H1 (cell line): ENCODE data around the gene MUC5AC. TPM values are rescaled to one million over a fixed set of nuclear protein-coding genes. Genes with fewer than 3 reads are reported as not detected.

Experiments
- ATF2 ChIP-seq: IDR thresholded peaks from 2 replicates; pipeline ENCODE4 v1.6.1; 2012; ENCODE audit warnings: low read length, inconsistent platforms
- CTCF ChIP-seq, 3 experiments: IDR thresholded peaks; 1 replicate in 2 of 3; 2 replicates in 1 of 3; pipeline versions ENCODE4 v1.5.1 to v1.6.1; 2011; ENCODE audit warnings: low read length in 3 of 3, mild to moderate bottlenecking in 3 of 3, inconsistent platforms in 2 of 3, low read depth in 1 of 3, moderate library complexity in 1 of 3; ENCODE audit not compliant: insufficient read depth in 1 of 3; ENCODE audit errors: control extremely low read depth in 1 of 3
- SIN3A ChIP-seq, 2 experiments: IDR thresholded peaks in 1 of 2; conservative IDR thresholded peaks in 1 of 2; 2 replicates each; pipeline ENCODE4 v1.6.1; 2011 to 2012; ENCODE audit warnings: low read length in 2 of 2, improper control_type of control experiment in 1 of 2, low read depth in 1 of 2, mild to moderate bottlenecking in 1 of 2
- polyA plus RNA-seq, 7 experiments: library from polyadenylated mRNA; depleted of rRNA in 3 of 7; stranded (reverse) in 5 of 7; unstranded in 2 of 7; fragments of >200 nt in 5 of 7; fragments of 200-250 nt in 2 of 7; gene quantifications; 1 replicate in 5 of 7; 2 replicates in 1 of 7; 4 replicates in 1 of 7; pipeline versions ENCODE4 v1.2.1 to v1.2.3, GENCODE V29; 2011 to 2013; ENCODE audit warnings: missing spikeins in 2 of 7, mixed read lengths in 2 of 7
- total RNA-seq: library from RNA; stranded (reverse); fragmentation: NEBNext Ultra II Directional; extraction: Animal tissue kit (Norgen Biotek cat#: 25700); gene quantifications from 2 replicates; pipeline ENCODE4 v1.2.1, GENCODE V29; 2021

The MUC5AC gene
- total and polyA plus RNA-seq, 2 of the 8 experiments (the other 6 are each of a cell fraction or from before 2014, with no cell fraction given), result not detected

DNA sequence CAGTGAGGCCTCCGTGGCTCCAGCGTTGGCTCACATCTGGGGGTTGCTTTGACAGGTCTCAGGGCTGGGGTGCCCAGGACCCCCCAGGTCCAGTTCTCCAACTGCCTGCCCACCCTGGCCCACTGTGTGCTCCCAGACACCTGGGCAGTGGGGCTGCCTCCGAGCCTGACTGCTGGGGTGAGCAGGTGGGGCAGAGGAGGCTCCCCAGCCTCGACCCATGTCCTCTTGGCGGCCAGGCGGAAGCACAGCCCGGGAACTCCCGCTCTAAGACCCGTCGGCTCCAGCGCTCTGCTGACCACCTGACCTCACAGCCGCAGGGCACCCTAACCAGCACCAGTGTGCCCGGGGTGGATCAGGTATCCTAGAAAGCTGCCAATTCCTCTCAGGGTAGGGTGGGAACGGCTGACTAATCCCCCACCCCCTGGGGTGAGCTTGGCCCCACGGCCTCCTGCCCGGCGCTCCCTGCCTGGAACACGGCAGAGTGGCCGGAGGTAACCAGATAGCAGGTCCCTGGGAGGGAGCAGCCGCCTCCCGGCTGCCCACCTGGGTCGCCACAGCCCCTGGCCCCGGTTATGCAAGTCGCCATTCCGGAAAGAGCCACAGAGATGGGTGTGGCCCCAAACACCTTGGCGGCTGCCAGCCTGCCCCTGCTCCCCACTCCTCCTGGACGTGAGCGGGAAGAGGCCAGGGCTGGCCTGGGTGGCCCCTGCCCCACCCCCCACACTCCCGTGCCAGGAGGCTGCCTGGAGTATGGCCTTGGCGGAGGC, 45.9 kb downstream of the MUC5AC start (continued):
- no peak for TF ChIP-seq CTCF (IDR thresholded peaks at IDR 0.05; ENCODE audit: control extremely low read depth in 1 of 3, insufficient read depth in 1 of 3, low read depth in 1 of 3, low read length in 3 of 3)
- TF ChIP-seq SIN3A (conservative IDR thresholded peaks at IDR 0.05 in 1 of 2, IDR thresholded peaks at IDR 0.05 in 1 of 2; ENCODE audit: low read depth in 1 of 2, low read length in 2 of 2), result no peak
- TF ChIP-seq ATF2, result no peak
